Measurements from ENCODE around the gene CTDSPL.

- TF ChIP-seq CTCF (IDR thresholded peaks at IDR 0.05 in 2 of 3, conservative IDR thresholded peaks at IDR 0.05 in 1 of 3; ENCODE audit: borderline replicate concordance in 1 of 3, insufficient read depth in 1 of 3, low read depth in 2 of 3, low read length in 2 of 3) (no peak), EZH2 (IDR thresholded peaks at IDR 0.05) (no peak), EZH2phosphoT487 (IDR thresholded peaks at IDR 0.05; ENCODE audit: borderline replicate concordance) (no peak), MAX (IDR thresholded peaks at IDR 0.05) (no peak), POLR2A (IDR thresholded peaks at IDR 0.05; ENCODE audit: borderline replicate concordance, extremely low read depth, insufficient read depth, insufficient read length) (no peak), SP1 (IDR thresholded peaks at IDR 0.05; ENCODE audit: low read depth) (no peak), POLR2AphosphoS5 (IDR thresholded peaks at IDR 0.05; ENCODE audit: low read depth, low read length) (no peak), EGR1 (IDR thresholded peaks at IDR 0.05; ENCODE audit: low read depth) (no peak), ZBTB33 (IDR thresholded peaks at IDR 0.05; ENCODE audit: extremely low read depth, insufficient replicate concordance, low read length) (no peak), REST (IDR thresholded peaks at IDR 0.05; ENCODE audit: low read depth) (no peak), JUND (IDR thresholded peaks at IDR 0.05) (no peak)
Measured at GRCh38 chr3:37859908-37860199, 1.8 kb upstream of the CTDSPL start.

All from HCT116 (cell line).